Gastroesophageal sphincter (tissue), 3 donors: Measurements from ENCODE around the gene MASTL.
"Not testable (repeated sequence)": the region's sequence is repeated elsewhere in the genome, so short reads cannot be mapped to it uniquely, and the experiment has no call there.

Experiments
- CTCF ChIP-seq, 4 experiments: fragments of 200-600 bp in 2 of 4; fragments of 450-650 bp in 2 of 4; sonication (generic) in 1 of 4; IDR thresholded peaks; one replicate each; pipeline ENCODE4 v1.5.1; 2017 to 2019; ENCODE audit warnings: antibody characterized with exemption in 4 of 4, mild to moderate bottlenecking in 2 of 4, moderate library complexity in 2 of 4
- POLR2A ChIP-seq, 2 donors: fragments of 450-650 bp; IDR thresholded peaks; one replicate each; pipeline ENCODE4 v1.6.1; 2017; ENCODE audit warnings: antibody characterized with exemption in 2 of 2, mild to moderate bottlenecking in 2 of 2, moderate library complexity in 1 of 2
- POLR2AphosphoS5 ChIP-seq: sonication (generic); formaldehyde crosslinking; IDR thresholded peaks from one replicate; pipeline ENCODE4 v1.6.1; 2017; ENCODE audit warnings: antibody characterized with exemption

- not testable (repeated sequence) for TF ChIP-seq CTCF (IDR thresholded peaks at IDR 0.05); POLR2A (IDR thresholded peaks at IDR 0.05); POLR2AphosphoS5
These were observed 1.4 kb downstream of the MASTL start for GRCh38 chr10:27156566-27156965.
